GM19023 (cell line): ENCODE measurements around the gene CALHM6.

Experiments
- ATAC-seq: cut with Tn5 transposase; IDR thresholded peaks from one replicate; pipeline ENCODE4 v1.9.1; 2021; ENCODE audit warnings: mild to moderate bottlenecking, moderate library complexity; ENCODE audit not compliant: unreplicated experiment

CALHM6 gene

DNA sequence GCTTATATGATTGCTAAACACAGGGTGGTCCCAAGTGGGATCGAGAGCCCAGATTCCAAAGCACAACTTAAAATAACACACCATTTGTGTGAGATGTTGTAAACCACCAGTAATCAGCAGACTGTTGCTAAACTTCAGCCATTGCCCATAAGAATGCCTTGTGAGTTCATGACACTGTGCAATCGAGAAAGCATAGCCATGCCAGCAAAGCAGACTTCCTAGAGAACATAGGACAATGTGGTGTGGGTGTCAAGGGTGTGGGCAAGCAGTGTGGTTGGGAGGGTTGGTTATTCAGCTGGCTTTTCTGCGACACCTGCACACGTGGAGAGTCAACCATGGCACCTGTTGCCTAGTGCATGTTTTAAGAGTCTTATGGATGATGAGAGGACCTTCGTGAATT lies 16.1 kb upstream of the CALHM6 start:
- no peak for ATAC-seq

DNA sequence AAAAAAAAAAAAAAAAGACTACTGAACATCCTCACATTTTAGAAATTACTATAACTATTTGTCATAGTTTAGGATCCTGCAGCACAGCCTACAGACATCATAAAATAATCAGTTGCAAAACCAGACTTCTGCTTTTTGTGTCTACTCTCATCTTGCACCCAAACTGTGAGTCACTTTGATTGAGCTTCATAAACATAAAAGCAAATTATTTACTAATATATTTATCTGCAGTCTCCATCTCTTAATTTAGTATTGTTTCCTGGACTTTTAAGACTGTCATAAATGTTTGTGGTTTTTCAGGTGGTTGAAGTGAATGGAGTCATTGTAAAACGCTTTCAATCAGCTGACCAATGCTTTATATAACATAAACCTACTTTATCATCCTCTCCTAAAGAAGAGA lies 14.8 kb upstream of the CALHM6 start:
- no peak for ATAC-seq

DNA sequence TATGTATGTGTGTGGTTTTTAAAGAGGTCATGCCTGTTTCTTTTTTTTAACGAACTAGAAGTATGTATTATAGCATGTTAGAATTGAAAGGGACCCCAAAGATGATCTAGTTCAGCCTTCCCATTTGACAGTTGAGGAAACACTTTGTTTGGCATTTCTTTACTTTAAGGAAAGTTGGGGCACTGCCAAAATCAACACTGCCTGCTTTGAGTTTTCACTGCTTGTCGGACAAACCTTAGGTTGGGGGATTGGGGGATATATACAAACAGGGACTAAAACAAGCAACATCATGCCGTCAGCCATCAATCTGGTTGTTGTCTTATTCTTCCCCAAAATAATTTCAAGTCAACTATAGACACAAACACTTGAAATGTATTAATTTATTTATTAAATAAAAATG lies 14.1 kb upstream of the CALHM6 start:
- no peak for ATAC-seq

DNA sequence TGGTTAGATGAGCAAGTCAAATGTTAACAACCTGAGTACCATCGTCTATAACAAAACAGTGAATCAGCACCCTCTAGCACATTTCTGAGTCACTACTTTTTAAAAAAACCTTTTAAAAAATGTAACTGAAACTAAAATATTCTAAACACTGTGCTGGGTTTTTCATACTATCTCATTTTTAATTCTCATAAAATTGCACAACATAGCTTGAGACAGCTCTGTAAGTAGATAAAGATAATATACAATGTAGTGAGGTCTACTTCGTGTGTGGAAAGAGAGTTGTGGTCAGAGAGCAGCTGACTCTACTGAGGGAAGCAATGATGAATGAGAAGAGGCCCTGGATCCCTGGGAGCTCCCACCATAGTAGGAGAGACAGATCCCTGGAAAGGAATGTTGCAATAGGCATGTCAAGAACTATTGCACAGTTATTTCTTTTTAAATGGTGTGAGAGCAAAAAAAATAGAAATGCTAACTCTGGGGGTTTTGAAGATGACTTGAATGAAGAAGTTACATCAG lies 13.6 kb upstream of the CALHM6 start:
- no peak for ATAC-seq

DNA sequence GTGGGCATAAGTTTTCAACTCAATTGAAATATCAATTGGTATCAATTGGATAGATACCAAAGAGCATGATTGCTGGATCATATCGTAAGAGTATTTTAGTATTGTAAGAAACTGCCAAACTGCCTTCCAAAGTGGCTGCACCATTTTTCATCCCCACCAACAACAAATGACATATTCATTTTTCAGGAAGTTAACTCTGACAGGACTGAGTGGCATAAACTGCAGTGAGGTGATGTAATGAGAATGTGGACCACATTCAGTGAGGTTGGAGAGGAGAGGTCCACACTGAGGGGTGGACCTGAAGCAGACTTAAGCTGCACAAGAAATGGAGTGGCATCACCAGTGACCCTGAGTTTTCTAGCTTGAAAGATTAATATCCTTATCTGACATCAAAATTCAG lies 11.6 kb upstream of the CALHM6 start:
- no peak for ATAC-seq

DNA sequence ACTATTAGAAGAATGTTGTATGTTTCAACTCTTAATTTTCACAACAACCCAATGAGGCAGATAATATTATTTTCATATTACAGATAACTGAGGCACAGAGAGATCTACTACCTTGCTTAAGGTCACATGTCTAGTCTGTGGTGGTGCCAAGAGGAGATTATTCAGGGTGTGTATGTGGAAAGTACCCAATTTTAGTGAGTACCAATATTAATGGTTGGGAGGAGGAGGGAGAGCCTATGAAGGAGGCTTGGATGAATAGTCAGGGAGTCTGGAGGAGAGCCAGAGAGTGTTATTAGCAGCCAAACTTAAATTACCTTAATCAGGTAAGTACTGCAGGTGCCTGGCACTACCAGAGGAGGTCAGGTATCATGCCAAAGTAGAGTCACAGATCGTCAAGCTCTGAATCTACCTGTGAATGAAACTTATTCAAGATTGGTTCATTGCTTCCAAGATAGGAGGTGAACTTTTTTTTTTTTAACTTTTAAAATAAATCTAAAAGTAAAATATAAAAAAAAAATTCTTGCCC lies 10.9 kb upstream of the CALHM6 start:
- no peak for ATAC-seq

DNA sequence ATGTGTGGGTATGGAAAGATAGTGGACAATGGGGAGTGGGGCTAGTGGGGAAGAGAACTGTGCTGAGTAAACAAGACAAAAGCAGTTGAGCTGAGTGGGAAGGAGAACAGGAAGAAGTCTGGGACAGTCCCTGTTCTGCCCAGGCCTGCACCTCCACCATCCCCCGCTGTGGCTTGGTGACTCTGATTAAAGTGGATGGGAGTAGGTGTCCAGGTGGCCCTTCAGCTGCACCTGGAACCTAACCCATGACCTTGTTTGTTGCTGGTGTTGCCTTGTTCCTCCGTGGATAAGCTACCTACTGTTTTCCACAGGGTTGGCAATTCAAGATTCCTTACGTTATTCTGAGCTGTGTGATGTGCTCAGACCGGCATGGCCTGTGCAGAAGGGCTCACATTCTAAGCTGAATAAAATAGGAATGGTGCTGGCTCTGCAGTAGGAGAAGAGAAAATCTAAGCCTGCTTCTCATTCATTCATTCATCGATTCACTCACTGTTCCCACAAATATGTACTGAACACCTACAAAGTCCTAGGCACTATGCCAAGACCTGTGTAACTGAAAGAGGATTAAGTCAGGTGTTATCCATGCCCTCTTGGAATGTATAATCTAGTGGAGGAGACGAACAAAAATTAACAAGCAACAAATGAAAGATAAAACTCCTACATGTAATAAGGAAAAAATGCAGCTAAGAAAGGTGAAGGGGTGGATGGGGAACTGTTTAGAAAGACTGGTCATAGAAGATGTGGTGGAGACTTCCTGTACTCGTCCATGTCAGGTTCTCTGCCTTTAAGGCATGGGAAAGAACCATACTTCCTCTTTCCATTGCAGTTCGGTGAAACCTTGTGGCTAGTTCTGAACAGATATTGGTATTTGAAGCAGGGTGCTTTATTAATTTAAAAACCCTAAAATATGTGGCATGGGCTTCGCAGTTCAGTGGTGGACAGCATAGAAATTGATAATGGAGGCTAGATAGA lies 10.1 kb upstream of the CALHM6 start:
- peak; percentile 74 for ATAC-seq

DNA sequence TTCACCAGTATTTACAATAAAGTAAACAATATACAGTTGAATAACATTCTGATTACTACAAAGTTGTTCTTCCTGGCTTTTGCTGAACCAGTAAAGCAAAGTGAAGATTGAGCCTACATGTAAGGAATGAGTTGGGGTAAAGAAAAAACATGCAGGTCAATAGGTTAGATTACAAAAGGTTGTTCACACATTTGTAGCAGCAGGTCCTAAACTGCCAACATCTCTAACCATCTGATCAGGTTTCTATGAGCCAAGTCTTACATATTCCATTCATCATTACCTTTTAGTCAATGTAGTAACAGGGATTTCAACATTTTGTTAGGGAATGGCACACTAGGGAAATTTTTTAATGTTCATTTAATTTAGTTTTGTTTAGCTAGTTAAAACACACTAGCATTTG lies 9.3 kb upstream of the CALHM6 start:
- ATAC-seq, result no peak

DNA sequence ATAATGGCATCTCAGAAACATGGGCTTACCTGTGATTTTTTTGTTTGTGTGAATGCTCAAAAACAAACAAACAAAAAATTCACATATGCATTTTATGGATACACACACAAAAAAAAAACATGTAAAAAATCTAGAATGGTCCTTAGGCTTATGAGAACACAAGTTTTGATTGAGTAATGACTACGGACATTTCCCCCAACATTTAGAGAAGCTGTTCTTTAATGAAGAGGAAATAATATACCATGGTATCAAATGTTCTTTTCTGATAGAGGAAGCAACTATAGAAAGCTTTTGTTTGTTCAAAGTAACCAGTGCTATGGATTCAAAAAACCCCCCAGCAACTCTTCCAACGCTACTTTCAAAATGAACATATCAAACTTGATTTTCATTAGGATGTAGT lies 8.6 kb upstream of the CALHM6 start:
- ATAC-seq, result no peak

DNA sequence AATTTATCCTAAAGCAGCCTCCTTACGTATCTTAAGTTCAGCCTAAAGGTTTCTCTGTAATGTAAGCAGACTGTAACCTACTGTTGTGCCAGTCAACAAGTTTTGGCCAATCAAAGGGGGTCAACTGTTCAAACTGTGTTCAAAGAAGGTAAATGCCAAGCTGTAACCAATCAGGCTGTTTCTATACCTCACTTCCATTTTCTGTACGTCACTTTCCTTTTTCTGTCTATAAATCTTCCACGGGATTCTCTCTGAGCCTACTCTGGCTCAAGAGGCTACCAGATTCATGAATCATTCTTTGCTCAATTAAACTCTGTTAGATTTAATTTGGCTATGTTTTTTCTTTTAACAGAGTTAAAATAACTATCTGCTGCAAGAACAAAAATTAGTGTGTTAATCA lies 5.1 kb upstream of the CALHM6 start:
- no peak for ATAC-seq

DNA sequence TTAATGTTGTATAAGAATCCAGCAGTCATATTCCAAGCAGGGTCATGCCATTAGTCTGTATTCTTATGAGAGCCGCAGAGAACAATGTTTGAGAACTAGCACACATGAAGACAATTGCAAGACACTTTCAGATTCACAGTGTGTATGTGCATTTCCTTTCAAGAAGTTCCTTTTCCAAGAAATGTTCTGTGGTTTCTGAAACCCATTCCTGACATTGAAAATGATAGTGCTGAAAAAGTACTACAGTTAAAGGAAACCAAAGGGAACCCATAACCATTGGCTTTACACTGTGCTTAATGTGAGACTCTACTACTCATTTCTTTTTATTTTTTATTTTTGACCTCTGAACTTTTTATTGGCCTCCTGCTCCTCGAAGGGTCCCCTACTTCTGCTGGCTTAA lies 4.2 kb upstream of the CALHM6 start:
- ATAC-seq, result no peak

DNA sequence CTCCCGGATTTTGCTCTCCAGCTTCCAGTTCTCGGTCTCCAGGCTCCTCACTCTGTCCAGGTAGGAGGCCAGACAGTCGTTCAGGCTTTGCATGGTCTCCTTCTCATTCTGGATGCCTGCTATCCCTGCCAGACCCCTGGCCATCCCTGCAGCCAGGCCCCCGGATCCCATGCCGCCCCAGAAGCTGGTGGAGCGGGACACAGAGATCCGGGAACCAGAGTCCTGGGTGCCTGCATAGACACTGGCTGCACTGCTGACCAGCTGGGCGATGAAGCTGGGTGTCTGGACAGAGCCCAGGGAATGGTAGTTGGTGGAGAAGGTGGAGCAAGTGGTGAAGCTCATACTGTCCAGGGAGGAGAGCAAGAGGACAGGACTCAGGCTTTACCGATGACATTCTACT lies 2.9 kb upstream of the CALHM6 start:
- ATAC-seq, result no peak

DNA sequence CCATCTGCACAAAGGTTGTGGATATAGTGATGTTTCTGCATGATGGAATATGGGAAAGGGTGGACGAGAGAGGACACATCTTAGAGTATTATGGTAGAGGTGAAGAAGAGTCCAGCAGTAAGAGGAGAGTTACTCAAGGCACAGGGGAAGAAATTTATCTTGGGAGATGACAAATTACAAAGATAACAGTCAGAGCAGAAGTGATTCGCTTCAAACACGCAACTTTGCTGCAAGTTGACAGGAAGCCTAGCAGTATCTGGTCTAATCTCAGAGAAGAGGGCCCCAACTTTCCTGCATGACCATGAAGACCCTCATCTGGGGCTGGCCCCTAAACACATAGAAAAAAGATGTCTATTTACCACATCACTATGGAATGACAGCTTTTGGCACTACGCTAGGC lies 1.2 kb upstream of the CALHM6 start:
- no peak for ATAC-seq

DNA sequence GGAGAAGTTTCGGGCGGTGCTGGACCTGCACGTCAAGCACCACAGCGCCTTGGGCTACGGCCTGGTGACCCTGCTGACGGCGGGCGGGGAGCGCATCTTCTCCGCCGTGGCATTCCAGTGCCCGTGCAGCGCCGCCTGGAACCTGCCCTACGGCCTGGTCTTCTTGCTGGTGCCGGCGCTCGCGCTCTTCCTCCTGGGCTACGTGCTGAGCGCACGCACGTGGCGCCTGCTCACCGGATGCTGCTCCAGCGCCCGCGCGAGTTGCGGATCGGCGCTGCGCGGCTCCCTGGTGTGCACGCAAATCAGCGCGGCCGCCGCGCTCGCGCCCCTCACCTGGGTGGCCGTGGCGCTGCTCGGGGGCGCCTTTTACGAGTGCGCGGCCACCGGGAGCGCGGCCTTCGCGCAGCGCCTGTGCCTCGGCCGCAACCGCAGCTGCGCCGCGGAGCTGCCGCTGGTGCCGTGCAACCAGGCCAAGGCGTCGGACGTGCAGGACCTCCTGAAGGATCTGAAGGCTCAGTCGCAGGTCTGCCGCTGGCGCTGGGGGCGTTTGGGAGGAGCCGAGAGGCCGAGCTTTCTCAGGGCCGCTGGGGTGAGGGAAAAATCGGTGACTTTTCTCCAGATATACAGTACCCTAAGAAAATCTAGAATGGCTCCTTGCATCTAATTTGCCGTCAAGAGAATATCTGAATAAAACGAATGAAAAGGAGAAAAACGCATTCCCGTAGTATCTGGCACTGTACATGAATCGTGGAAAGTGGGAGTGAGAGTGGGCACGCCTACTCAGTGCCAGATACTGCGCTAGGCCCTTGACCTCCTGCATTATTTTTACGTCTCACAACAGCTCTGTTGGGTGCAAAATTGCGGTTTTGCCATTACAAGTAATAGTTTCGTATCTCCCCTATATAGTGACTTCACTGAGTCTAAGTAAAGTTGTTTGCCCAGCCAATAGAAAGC lies 1.0 kb downstream of the CALHM6 start:
- peak; percentile 79 for ATAC-seq

DNA sequence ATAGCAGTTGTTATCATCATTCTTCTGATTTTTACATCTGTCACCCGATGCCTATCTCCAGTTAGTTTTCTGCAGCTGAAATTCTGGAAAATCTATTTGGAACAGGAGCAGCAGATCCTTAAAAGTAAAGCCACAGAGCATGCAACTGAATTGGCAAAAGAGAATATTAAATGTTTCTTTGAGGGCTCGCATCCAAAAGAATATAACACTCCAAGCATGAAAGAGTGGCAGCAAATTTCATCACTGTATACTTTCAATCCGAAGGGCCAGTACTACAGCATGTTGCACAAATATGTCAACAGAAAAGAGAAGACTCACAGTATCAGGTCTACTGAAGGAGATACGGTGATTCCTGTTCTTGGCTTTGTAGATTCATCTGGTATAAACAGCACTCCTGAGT lies 2.1 kb downstream of the CALHM6 start:
- no peak for ATAC-seq

DNA sequence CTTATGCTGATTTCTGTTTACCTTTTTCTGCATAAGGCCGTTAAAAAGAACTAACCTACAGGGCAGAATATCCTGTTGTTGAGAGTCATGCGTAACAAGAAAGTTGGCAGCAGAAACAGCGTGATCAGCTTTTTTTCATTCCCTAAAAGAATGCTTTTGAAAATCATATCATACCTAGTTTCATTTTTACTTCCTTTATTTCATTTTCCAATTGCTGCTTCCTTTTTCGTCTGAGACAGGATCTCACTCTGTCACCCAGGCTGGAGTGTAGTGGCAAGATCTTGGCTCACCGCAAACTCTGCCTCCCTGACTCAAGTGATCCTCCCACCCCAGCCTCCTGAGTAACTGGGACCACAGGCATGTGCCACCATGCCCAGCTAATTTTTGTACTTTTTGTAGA lies 4.1 kb downstream of the CALHM6 start:
- no peak for ATAC-seq

DNA sequence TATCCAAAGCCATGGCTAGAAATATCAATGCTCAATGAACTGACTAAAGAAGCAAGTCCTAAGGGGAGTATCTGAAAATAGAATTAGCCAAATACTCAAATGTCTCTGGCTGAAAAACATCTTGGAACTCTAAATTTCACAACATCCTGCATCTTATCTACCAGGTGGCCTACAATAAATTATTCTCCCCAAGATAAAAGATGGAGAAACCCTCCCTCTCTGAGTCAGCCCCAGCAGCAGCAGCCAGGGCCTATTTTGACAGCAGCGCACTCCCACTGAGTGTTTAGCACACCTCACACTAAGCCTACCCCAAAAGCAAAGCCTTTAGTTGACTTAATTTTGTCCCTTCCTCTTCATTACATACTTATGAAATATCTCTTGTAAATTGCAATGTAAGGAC lies 5.9 kb downstream of the CALHM6 start:
- ATAC-seq, result no peak

DNA sequence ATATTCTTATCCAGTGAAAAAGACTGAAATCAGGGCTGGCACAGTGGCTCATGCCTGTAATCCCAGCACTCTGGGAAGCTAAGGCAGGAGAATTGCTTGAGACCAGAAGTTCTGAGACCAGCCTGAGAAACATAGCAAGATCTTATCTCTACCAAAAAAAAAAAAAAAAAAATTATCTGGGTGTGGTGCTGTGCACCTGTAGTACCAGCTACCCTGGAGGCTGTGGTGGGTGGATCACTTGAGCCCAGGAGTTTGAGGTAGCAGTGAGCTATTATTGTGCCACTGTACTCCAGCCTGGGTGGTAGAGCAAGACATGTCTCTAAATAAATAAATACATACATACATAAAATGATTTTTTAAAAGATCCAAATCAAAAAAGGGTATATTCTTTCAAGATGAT lies 6.3 kb downstream of the CALHM6 start:
- no peak for ATAC-seq

DNA sequence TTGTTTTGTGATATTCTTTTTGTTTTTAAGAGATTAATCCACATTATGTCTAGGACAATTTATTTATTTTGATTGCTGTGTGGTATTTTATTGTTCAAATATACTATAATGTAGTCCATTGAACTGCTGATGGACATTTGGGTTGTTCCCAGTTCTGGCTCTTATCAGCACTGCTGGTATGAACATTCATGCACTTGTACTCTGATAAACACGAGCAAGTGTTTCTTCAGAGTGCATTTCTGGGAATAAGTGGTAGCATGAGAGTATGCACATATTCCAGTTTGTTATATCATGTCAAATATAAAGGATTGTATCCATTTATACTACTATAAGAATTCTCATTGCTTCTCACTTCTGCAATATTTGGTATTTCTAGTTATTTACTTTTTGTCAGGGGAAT lies 7.1 kb downstream of the CALHM6 start:
- no peak for ATAC-seq

DNA sequence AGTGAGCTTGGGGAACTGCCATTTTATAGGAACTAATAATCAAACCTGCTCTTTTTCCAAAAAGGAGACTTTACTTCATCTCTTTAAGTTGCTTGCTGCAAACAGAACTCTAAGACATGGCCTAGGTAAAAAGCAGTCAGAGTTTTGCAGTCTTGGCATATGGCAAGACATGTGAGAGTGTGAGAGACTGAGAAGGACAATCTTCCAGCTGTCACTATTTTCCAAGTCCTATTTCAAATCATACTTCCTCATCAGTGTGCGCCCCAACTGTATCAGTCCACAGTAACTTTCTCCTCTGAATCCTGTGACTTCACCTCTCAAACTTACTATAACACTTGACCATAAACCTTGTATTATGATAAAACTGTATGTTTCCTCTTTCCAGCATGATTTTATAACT lies 10.4 kb downstream of the CALHM6 start:
- ATAC-seq, result no peak

DNA sequence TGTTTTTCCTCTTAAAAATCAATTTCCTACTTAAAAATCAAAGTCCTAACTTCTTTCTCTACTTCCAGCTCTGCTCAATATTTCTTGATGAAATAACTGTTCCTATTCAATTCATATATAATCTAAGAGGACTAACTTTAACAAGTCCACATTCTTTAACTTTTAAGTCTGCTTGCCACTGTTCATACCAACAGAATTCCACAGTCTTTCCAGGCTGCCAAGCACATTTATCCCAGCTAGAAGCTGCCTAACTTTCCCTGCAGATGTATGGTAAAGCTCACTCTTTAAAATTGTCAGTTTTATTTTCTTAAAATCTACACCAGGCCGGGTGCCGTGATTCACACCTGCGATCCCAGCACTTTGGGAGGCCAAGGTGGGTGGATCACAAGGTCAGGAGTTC lies 11.5 kb downstream of the CALHM6 start:
- ATAC-seq, result no peak
